Muscle layer of duodenum (tissue), 2 donors: ENCODE results near the gene DNAL4.

Experiments used
- H3K27ac ChIP-seq: one replicate; pipeline ENCODE4 v1.7.0; 2013; ENCODE audit warnings: mild to moderate bottlenecking, low read length
- H3K27me3 ChIP-seq: one replicate; pipeline ENCODE4 v1.7.0; 2013; ENCODE audit warnings: low read depth, mild to moderate bottlenecking, control low read depth, low read length
- H3K36me3 ChIP-seq, 2 donors: one replicate each; pipeline ENCODE4 v1.7.0; 2013; ENCODE audit warnings: low read length in 2 of 2, control low read depth in 1 of 2, mild to moderate bottlenecking in 1 of 2; ENCODE audit not compliant: insufficient read depth in 2 of 2, control insufficient read depth in 1 of 2
- H3K4me1 ChIP-seq, 2 donors: one replicate each; pipeline ENCODE4 v1.7.0; 2013; ENCODE audit warnings: low read length in 2 of 2, mild to moderate bottlenecking in 2 of 2, control low read depth in 1 of 2, moderate library complexity in 1 of 2; ENCODE audit not compliant: insufficient read depth in 2 of 2, control insufficient read depth in 1 of 2
- H3K4me3 ChIP-seq, 2 donors: one replicate each; pipeline ENCODE4 v1.7.0; 2013; ENCODE audit warnings: low read length in 2 of 2, low read depth in 1 of 2, mild to moderate bottlenecking in 1 of 2
- H3K9me3 ChIP-seq, 2 donors: one replicate each; pipeline ENCODE4 v1.7.0; 2013; ENCODE audit warnings: low read length in 2 of 2, control low read depth in 1 of 2, mild to moderate bottlenecking in 1 of 2; ENCODE audit not compliant: control insufficient read depth in 1 of 2
- donor health status: healthy.

The DNAL4 gene

DNA sequence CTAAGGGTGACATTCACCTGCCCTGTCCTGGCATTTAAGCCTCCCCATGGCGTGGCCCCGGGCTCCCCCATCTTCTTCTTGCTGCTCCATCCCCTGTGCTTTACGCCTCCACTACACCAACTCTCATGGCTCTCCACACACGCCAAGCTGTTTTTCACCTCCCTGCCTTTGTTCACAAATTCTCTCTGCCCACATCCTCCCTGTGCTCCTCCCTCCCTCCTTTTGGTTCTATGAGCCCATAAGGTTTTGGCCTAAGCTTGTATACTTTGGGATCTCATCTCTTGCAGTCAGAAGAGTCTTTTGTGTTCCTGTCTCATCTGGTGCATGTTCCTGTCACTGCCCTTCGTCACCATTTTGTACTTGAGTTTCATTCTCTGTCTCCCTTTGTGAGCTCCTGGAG, 4.6 kb upstream of the DNAL4 start:
- peaks cover 0 to 5% of the 10 kb centered on the region in 2 donors for H3K4me1 ChIP-seq
- H3K27me3 ChIP-seq, result no peaks in the 10 kb centered on the region
- H3K4me3 ChIP-seq, result no peak overlapping the region
- no peaks in the 10 kb centered on the region for H3K36me3 ChIP-seq
- peaks cover 0 to 8% of the 10 kb centered on the region in 2 donors for H3K9me3 ChIP-seq
- H3K27ac ChIP-seq, result no peak overlapping the region

DNA sequence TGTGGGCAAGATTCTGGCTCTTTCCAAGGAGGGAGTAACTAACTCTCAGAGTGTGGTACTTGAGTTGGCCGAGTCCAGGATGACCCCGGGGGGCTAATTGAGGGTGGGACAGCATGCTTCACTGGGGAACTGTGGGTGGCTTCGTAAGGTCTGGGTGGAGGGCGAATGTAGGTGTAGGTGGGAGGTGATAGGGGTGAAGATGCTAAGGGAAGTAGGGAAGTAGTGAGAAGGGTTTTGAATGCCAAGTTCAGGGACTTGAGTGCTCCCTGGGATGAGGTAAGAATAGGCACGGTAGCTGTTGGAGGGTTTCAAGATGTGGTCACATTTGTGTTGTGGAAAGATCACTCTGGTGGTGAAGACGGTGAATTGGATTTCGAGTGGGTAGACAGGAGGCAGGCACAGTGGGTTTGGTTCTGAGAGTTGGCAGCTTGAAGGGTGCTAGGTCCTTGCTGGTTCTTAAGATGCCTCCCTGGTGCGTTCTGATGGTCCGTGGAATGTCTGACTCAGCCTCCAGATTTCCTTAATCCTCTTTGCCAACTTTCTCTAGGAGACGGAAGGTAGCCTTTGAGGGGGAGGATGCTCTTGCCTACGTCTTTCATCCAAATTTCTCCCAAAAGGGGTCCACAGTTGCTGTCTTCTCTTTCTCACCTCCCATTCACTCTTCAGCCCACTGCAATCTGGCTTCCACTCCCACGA, 2.5 kb upstream of the DNAL4 start:
- H3K27ac ChIP-seq, result no peak overlapping the region
- no peaks in the 10 kb centered on the region for H3K27me3 ChIP-seq
- H3K4me1 ChIP-seq, result peaks cover 0 to 15% of the 10 kb centered on the region in 2 donors
- no peak overlapping the region for H3K4me3 ChIP-seq
- H3K36me3 ChIP-seq, result no peaks in the 10 kb centered on the region
- peaks cover 0 to 8% of the 10 kb centered on the region in 2 donors for H3K9me3 ChIP-seq

DNA sequence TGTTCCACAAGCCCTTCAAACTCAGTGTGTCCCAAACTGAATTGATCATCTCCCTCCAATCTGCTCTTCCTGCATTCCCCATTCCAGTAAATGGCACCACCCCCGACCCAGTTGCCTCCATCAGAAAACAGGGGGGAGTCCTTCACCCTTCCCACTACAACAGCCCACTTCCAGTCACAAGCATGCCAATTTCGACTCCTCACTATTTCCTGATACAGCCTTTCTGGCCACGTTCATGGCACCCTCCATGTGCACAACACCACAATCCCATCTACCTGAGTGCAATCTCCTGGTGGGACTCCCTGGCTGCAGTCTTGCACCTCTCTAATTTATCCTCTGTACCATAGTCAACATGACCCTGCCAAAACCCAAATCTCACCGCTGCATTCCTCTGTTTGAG, 1.6 kb upstream of the DNAL4 start:
- no peak overlapping the region for H3K27ac ChIP-seq
- no peaks in the 10 kb centered on the region for H3K36me3 ChIP-seq
- H3K9me3 ChIP-seq, result peaks cover 0 to 8% of the 10 kb centered on the region in 2 donors
- no peaks in the 10 kb centered on the region for H3K27me3 ChIP-seq
- no peak overlapping the region for H3K4me3 ChIP-seq
- H3K4me1 ChIP-seq, result peaks cover 0 to 15% of the 10 kb centered on the region in 2 donors

DNA sequence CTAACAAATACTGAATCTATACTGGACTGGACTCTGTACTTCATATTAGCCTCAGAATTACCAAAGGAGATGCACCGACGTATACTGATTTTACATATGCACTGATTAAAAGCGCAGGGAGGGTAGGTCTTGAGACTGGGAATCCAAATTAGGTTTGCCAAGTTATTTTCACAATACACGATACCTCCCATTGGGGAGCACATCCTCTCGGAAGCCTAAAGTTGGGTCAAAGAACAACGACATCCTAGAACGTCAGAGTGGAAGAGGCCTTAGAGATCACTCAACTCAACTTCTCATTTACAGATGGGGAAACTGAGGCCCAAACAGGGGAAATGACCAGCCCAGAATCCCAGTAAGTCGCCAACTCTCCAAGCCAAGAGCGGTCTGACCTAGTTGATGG, 626 bp downstream of the DNAL4 start:
- H3K27ac ChIP-seq, result no peak overlapping the region
- H3K36me3 ChIP-seq, result peaks cover 0 to 10% of the 10 kb centered on the region in 2 donors
- H3K27me3 ChIP-seq, result no peaks in the 10 kb centered on the region
- H3K4me3 ChIP-seq, result peak overlapping the region; percentile 64 to 75
- H3K4me1 ChIP-seq, result peaks cover 9 to 16% of the 10 kb centered on the region in 2 donors
- no peaks in the 10 kb centered on the region for H3K9me3 ChIP-seq

DNA sequence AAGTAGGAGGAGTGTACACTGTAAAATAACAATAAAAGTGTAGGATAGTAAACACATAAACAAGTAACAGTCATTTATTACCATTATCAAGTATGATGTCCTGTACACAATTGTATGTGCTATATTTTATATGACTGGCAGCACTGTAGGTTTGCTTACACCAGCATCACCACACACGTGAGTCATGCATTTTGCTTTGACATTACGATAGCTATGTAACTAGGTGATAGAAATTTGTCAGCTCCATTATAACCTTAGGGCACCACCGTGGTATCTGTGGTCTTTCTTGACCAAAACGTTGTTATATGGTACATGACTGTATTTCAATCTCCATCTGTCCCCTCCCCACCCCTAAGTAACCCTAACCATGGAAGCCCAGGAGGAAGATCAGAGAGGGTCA, 1.1 kb downstream of the DNAL4 start:
- H3K27ac ChIP-seq, result no peak overlapping the region

DNA sequence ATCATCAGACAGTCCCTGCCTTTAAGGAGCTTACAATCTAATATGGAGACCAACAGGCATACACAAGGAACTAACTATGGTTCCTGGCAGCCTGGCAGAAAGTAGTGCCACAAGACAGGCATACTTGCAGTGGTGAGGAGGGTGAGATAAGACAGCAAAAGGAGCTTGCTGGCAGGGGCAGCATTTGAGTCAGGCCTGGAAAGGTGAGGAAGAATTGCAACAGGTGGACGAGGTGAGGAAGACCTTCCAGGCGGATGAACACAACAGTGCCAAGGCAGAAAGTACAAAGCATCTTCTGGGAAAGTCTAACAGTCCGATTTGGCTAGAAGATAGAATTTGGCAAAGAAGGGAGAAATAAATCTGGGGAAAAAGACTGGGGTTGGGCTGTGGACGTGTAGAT, 4.3 kb downstream of the DNAL4 start:
- no peaks in the 10 kb centered on the region for H3K9me3 ChIP-seq
- peaks cover 0 to 10% of the 10 kb centered on the region in 2 donors for H3K36me3 ChIP-seq
- no peak overlapping the region for H3K4me3 ChIP-seq
- no peaks in the 10 kb centered on the region for H3K27me3 ChIP-seq
- peaks cover 18 to 44% of the 10 kb centered on the region in 2 donors for H3K4me1 ChIP-seq
- H3K27ac ChIP-seq, result no peak overlapping the region

More for the DNA sequence above, 1.1 kb downstream of the DNAL4 start:
- H3K36me3 ChIP-seq, result peaks cover 0 to 10% of the 10 kb centered on the region in 2 donors
- H3K4me3 ChIP-seq, result peak overlapping the region; percentile 64 to 75
- H3K27me3 ChIP-seq, result no peaks in the 10 kb centered on the region
- peaks cover 14 to 21% of the 10 kb centered on the region in 2 donors for H3K4me1 ChIP-seq
- H3K9me3 ChIP-seq, result no peaks in the 10 kb centered on the region

DNA sequence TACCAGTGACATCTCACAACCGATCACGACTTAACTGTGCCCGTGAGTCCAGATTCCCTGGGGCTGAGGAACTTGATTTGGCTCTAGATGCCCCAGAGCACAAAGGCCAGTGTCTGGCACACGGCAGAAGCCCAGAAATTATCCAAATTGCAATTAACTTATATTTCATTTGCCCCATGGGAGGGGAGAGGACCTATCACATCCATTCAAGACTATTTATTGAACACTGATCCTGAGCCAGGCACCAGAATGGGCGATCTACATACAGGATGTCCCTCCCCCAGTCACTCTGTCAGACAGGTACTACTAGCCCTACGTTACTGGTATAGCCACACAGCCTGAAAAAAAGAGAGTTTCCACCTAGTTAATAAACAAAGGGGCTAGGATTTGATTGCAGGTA, 5.1 kb downstream of the DNAL4 start:
- H3K9me3 ChIP-seq, result no peaks in the 10 kb centered on the region
- H3K27me3 ChIP-seq, result no peaks in the 10 kb centered on the region
- peak overlapping the region; percentile 17 for H3K27ac ChIP-seq
- peaks cover 18 to 39% of the 10 kb centered on the region in 2 donors for H3K4me1 ChIP-seq
- H3K4me3 ChIP-seq, result no peak overlapping the region
- H3K36me3 ChIP-seq, result peaks cover 0 to 10% of the 10 kb centered on the region in 2 donors

DNA sequence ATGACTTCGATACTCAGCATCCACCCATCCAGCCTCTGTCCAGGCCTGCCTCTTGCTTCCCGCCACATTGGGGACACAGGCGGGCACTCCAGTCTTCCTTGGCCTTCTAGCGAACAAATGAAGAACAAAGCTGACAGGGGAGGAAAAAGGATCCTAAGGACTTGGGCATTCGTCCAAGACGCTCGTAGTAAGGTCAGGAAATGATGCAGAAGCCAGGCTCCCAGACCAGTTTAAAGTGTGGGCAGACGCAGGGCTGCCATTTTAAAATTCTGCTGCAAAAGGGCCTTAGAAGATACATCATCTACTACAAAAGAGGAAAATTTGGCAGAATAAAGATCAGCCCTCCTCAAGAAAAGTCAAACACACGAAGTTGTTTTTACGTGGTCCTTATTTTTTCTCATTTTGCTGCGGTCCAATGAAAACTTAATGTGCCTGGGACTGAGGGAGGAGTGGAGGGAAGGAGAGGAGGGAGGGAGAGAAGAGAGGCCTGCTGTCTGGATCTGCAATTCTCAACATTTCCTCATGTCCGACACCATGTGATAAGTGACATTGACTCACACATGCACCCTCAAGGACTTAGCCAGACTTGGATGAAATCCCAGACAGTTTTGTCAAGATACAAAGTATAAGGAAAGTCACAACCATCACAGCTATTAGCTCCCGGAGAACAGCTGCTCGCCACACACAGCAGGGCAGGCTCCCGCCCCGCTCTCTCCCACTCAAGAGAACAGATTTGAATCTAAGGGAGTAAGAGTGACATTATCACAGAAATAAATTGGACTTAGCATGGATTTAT, 5.7 kb downstream of the DNAL4 start:
- Histone ChIP-seq H3K27ac (peak overlapping the region; percentile 60), H3K4me1 (peaks cover 18 to 36% of the 10 kb centered on the region in 2 donors), H3K9me3 (no peaks in the 10 kb centered on the region), H3K36me3 (peaks cover 0 to 10% of the 10 kb centered on the region in 2 donors), H3K4me3 (no peak overlapping the region), H3K27me3 (no peaks in the 10 kb centered on the region)

DNA sequence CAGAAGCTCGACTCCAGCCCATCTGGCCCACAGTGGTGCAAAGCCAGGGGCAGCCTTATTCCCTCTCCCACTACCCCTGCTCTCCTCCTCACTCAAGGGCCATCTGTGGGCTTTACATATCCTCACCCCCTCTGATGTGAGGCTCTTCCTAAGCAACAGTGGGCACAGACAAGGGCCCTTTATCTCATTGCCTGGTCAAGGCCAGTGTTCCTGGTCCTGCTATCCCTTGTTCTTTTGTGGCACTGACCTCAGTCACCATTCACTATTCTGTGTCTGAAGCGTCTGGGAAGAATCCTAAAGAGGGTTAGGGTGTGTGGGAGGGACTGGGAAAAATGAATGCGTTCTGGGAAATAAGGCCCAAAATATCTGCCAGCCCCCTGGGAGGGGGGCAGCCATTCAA, 7.3 kb downstream of the DNAL4 start:
- Histone ChIP-seq H3K36me3 (peaks cover 0 to 15% of the 10 kb centered on the region in 2 donors), H3K27ac (peak overlapping the region; percentile 23), H3K4me1 (peaks cover 18 to 29% of the 10 kb centered on the region in 2 donors)

DNA sequence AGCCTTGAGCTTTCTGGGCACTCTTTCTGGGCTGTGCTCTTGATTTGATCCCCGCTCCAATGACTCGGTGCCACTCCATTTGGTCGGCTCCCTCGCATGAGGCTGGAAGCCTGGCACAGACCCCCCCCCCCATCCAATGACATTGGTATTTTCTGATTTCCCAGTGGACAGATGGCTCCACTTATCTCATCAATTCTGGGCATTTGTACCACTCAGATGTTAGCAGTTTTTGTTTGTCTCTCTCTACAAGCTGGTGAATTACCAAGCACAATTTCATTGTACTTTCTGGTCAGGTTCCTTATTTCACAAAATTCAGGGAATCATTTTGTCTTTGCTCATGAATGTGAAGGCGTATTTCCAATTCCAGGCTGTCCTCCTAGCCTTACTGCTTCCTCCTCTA, 9.1 kb downstream of the DNAL4 start:
- no peak overlapping the region for H3K4me3 ChIP-seq
- peaks cover 9 to 11% of the 10 kb centered on the region in 2 donors for H3K36me3 ChIP-seq
- no peaks in the 10 kb centered on the region for H3K9me3 ChIP-seq
- no peaks in the 10 kb centered on the region for H3K27me3 ChIP-seq
- no peak overlapping the region for H3K27ac ChIP-seq
- H3K4me1 ChIP-seq, result peaks cover 18 to 29% of the 10 kb centered on the region in 2 donors

More for the DNA sequence above, 7.3 kb downstream of the DNAL4 start:
- Histone ChIP-seq H3K4me3 (no peak overlapping the region), H3K9me3 (no peaks in the 10 kb centered on the region), H3K27me3 (no peaks in the 10 kb centered on the region)

DNA sequence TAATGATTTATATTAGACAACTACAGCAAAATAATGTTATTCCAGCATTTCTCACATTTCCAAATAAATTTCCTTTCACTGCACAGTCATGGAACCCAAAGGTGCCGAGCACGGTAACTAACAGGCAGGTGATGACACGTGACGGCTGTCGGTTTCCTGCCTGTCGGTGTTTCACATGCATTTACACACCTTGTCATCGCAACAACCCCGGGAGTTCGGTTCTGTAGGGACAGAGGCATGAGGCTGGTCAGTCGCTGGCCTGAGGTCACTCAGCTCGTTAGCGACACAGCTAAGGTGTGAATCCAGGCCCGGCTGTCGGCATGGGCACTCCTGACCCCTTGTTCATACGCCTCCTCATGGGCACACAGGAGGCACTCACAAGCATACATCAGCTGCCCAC, 9.9 kb downstream of the DNAL4 start:
- Histone ChIP-seq H3K36me3 (peaks cover 6 to 19% of the 10 kb centered on the region in 2 donors), H3K9me3 (no peaks in the 10 kb centered on the region), H3K4me1 (peaks cover 14 to 29% of the 10 kb centered on the region in 2 donors), H3K27me3 (no peaks in the 10 kb centered on the region), H3K4me3 (no peak overlapping the region), H3K27ac (no peak overlapping the region)
